Activated CD4-positive, alpha-beta T cell treated with anti-CD3 and anti-CD28 coated beads for 1 hour (primary cell): ENCODE results near the gene CCDC27.

ENCODE experiments used
- DNase-seq: peaks from one replicate; pipeline ENCODE4 v3.0.0-alpha.2; 2020

CCDC27 gene

DNA sequence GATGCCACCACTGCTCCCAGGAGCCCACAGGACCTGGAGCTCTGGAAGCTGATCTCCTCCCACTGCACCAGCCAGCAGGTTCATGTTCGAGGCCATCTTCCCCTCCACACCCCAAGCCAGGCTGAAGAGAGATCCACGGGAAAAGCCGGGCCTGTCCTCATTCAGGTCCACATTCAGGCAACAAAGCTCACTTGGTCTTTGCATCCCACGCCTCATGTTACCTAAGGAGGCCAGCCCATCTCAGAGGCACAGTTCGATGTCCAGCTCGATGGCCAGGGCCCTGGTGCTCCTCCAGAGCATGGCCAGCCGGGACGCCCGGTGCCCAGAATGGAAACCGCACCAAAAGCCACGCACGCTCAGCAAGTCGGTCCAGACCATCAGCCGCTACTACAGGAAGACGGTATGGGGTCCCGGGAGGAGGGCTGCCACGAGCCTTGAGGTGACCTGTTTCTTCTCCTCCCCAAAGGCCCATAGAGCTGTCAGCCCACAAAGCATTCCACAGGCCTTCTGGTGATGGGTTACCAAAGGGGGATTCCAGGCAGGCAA is at the start of gene CCDC27:
CCDC27 (plus strand) TSS at position 51 of the 546 bp plus-strand sequence; CDS start at position 83, 32 bp downstream.
- DNase-seq, result no peak

- no peak for DNase-seq
Observed at GRCh38 chr1:3702528-3702927, 49.7 kb upstream of the CCDC27 start.

DNA sequence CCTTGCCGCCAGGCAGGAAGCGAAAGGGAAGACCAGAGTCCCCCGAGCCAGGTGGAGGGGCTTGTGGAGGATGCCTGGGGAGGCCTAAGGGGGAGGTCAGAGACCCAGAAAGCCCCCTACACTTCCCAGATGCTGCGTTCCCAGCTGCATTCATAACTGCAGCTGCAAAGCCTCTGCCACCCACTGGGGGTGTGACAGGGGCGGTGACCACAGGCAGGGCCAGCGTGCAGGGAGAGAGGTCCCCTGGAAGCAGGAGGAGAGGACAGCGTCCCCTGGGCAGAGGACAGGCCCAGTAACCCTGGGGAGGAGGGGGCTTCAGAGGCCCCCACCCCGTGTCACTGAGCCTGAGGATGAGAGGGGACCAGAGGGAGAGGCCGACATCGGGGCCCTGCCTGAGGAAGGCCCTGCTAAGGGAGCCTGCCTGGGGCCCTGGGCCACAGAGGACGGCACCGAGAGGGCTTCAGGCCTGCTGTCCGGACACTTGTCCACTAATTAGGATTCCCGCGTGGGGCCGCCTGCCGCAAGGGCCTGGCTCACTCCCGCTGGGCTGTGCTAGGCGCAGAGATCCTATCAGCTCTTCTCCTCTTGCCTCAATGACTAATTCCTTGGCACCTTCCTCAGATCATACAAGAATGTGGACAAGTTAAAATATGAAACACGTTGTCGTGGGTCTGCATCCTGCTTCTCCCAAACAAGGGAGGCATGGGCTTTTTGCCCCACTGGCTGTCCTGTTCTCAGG is 49.1 kb upstream of the CCDC27 start:
- no peak for DNase-seq

- no peak for DNase-seq
Observed at GRCh38 chr1:3703786-3704371, 48.4 kb upstream of the CCDC27 start.

GRCh38 chr1:3705341-3705950 is 46.8 kb upstream of the CCDC27 start:
- DNase-seq, result no peak

- no peak for DNase-seq
Observed at GRCh38 chr1:3706651-3707297, 45.5 kb upstream of the CCDC27 start.

- no peak for DNase-seq
Observed at GRCh38 chr1:3707298-3707938, 44.8 kb upstream of the CCDC27 start.

GRCh38 chr1:3707939-3708328 is 44.3 kb upstream of the CCDC27 start:
- no peak for DNase-seq

- no peak for DNase-seq
Observed at GRCh38 chr1:3708791-3709190, 43.5 kb upstream of the CCDC27 start.

DNA sequence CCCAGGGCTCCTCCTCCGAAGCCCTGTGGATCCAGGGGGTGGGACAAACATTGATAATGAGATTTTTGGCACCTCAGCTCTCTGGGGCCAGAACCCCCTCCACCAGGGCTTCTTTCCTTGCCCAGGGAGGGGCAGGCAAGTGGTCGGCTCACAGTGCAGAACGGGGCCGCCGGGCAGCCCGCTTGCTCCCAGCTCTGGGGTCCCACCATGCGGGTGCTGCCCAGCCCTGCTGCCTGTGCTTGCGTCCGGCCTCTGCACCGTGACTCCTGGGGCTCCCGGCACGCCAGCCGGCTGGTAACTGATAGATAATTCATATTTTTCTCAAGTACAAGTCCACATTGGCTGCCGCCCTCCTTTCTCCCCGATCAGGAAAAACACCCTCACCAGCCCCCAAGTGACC is 42.0 kb upstream of the CCDC27 start:
- DNase-seq, result no peak

- DNase-seq, result no peak
Observed at GRCh38 chr1:3711381-3711779, 40.9 kb upstream of the CCDC27 start.

DNA sequence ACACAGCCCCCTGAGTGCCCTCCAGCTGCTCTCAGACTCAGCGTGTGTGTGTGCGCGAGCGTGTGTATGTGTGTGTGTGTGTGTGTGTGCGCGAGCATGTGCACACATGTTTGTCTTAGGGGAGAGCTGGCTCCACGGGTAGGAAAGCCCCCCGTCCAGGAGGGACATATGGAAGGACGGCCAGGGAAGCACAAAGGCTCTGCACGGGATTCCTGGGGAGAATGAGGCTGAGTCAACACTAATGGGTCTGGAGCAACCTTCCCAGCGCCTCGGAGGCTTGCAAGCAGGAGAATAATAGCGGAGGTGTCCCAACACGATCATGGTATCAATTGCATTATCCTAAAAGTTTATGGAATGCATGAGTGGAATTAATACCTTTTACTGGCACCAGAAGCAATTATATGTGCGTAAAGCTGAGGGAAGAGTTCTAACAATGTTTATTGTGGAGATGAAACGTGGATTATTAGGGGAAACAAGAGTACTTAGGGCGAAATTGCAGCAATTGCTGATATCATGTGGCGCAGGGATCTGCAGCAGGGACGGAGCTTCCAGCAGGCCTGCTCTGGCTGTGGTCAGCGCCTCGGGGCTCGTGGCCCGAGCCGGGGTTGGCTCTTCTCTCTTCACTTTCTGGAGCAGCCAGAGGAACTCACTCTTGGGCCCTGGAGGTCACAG is 40.3 kb upstream of the CCDC27 start:
- DNase-seq, result no peak

DNA sequence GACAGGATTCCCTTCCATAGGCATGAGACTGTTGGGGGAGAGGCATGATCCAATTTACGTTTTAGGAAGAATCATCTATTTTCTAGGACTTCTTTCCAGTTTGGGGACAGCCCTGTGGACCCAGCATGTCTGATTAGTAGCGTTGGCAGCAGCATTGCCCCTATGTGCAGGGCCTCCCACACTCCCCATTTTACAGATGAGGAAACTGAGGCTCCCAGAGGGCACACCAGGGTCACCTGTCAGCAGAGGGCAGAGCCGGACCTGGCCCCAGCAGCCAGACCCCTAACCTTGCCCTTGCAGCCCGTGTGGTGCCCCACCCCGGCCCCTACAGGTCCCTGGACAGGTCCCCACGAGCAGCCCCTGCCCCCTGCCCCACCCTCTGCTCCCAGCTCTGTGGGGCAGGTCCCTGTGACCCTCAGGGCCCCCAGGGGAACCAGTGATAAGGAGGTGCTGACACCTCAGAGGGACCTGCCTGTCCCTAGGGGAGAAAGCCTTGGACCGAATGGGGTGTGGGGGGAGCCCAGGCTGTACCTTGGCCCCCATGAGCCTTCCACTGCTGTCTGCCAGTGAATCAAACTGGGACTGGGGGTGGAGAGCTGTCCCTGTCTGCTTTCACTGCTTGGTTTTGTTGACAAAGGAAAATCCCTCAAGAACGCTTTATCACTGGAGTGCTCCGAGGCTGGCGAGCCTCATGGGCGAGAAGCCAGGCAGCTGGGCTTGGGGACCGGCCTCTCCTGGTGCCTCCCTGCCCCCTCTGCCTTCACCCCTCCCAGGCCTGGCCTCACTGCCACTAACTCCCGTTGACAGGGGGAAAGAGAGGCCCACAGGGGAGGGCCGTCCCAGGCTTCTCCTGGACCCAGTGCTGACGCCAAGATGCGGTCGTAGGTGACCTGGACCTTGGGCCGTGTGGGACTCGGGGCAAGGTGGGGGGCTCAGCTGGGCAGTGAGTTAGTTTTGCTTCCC is 39.4 kb upstream of the CCDC27 start:
- DNase-seq, result no peak

DNA sequence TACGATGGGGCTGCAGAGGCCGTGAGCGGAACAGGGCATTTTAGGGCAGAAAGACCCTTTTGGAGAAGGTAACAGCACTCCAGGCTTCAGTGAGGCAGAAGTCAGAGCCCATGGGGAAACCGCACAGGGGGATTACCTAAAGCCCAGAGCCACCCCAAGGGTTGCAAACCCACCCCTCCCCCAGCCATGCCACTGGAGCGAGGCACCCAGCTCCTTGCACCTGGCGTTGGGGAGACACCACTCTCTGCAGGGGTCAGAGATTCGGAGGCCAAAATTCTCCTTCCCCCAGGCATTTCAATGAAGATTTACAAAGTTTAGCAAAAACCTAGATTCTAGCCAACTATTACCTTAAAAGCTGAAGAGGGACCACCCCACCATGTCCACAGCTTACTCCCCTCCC is 38.4 kb upstream of the CCDC27 start:
- DNase-seq, result no peak

DNA sequence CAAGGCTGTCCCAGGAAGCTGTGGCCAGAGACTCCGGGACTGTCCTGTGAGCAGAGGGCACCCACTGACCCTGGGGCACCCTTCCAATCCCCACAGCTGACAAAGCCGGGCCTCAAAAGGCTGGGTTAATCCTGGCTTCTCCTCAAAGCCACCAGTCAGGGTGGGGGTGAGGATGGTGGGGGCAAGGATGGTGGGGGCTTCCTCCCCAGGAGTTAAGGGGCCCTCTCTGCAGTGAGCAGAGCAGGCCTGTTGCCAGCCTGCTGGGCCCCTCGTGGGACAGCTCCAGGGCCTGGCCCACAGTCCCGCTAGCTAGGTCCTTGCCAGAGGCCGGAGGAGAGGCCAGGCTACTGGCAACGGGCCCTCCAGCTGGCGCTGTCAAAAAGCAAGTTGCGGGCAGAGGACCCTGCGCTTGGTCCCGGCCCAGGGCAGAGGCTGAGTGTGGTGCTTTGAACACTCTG is 37.9 kb upstream of the CCDC27 start:
- DNase-seq, result no peak

GRCh38 chr1:3714814-3715213 is 37.4 kb upstream of the CCDC27 start:
- DNase-seq, result no peak

- no peak for DNase-seq
Observed at GRCh38 chr1:3716351-3716750, 35.9 kb upstream of the CCDC27 start.

DNA sequence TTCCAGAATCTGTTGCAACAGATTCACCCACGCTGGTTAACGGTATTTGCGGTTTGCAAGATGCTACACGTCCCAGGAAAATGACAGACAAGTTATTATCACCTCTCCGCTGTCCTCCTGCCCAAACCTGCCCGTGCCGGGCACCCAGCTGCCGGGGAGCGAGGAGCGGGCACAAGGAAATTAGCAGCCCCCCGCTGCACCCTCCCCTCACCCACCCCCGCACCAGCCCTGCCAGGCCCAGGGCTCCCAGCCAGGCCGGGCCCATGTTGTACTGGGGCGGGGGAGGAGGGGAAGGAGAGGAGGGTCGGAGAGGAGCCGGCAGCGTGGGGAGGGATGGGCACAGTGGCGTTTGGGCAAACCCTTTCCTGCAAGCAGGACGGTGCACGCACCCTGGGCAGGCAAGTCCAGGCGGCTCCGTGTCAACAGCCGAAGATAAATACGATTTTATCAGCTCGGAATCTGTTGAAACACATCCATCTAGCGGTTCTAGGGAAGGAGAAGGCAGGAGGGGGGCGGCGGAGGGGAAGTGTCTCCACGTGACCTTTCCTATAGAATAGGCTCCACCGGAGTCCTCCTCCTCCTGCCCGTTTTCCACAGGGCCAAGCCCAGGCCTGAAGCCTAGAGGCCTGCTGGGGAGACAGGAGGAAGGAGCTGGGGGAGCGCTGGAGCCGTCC is 35.1 kb upstream of the CCDC27 start:
- DNase-seq, result no peak

DNA sequence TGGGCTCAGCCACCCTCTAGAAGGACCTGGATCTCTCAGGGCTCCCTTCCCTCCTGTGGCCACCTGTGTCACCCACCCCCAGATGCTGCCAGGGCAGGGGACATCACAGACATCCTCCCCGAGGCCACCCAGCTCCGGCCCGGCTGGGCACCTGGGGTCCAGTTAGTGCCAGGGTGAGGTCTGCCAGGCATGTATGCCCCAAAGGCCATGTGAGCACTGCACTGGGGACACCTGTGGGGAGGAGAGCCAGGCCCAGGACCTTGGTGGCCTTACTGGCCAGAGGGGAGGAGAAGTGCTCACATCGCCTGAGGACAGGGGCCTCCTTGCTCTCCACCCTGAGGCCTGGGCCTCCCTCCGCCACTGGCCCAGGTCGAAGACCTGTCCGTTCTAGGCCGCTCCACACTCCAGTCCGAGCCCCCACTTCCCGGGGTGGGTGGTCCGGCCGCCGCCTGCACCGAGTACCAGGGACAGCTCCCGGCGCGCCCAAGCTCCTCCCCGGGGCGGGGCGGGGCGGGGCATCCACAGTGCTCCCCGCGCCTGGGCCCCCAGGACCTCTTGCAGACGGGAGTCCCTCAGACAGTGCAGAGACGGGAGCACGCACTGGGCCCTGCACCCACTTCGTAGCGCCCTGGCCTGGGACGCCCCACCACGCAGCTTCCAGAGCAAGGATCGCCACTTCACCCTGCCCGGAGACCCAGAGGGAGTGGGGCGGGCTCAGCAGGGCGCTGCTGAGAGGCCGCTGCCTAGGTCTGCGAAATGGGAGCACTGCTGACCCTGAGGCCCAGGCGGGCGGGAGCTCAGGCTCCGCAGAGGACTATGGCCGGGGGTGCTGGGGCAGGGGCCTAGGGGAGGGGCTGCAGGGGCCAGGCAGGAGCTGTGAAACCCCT is 34.3 kb upstream of the CCDC27 start:
- DNase-seq, result no peak

- no peak for DNase-seq
Observed at GRCh38 chr1:3718764-3719163, 33.5 kb upstream of the CCDC27 start.
